22Rv1 (cell line): ENCODE results near the gene CLCA4.

ENCODE experiments used
- CTCF ChIP-seq: fragments of 450-650 bp; IDR thresholded peaks from 2 replicates; pipeline ENCODE4 v1.5.1; 2017; ENCODE audit warnings: mild to moderate bottlenecking
- ZFX ChIP-seq: fragments of 450-650 bp; IDR thresholded peaks from 2 replicates; pipeline ENCODE4 v1.6.1; 2017; ENCODE audit warnings: antibody characterized with exemption, borderline replicate concordance

GRCh38 chr1:86619313-86619712 lies 72.4 kb downstream of the CLCA4 start:
- TF ChIP-seq CTCF (no peak), ZFX (no peak)
